Neutrophil (primary cell): Measurements from ENCODE around the gene MCF2L.

Experiments used
- H3K27ac ChIP-seq: fragments of 200-600 bp; sonication (generic); 2 replicates; pipeline ENCODE4 v1.5.1; 2016; ENCODE audit warnings: mild to moderate bottlenecking, moderate library complexity
- H3K27me3 ChIP-seq: fragments of 200-600 bp; sonication (generic); 2 replicates; pipeline ENCODE4 v1.6.0; 2016; ENCODE audit warnings: mild to moderate bottlenecking
- H3K36me3 ChIP-seq: fragments of 200-600 bp; sonication (generic); 2 replicates; pipeline ENCODE4 v1.5.1; 2017
- H3K4me1 ChIP-seq, 2 experiments: fragments of 200-600 bp in 1 of 2; sonication (generic) in 1 of 2; 1 replicate in 1 of 2; 2 replicates in 1 of 2; pipeline versions ENCODE4 v1.5.1 to v1.6.1; 2013 to 2016; ENCODE audit warnings: low read depth in 1 of 2, low read length in 1 of 2, mild to moderate bottlenecking in 1 of 2, moderate library complexity in 1 of 2; ENCODE audit not compliant: control insufficient read depth in 1 of 2, insufficient read depth in 1 of 2
- H3K4me3 ChIP-seq, 2 experiments: fragments of 200-600 bp in 1 of 2; sonication (generic) in 1 of 2; 1 replicate in 1 of 2; 2 replicates in 1 of 2; pipeline ENCODE4 v1.5.1; 2013 to 2016; ENCODE audit warnings: low read depth in 1 of 2, low read length in 1 of 2, mild to moderate bottlenecking in 1 of 2, moderate library complexity in 1 of 2
- H3K9me3 ChIP-seq: fragments of 200-600 bp; sonication (generic); 2 replicates; pipeline ENCODE4 v1.5.1; 2016
- TF ChIP-seq, protein P1 (sequence below): fragments of 200-600 bp; sonication (generic); IDR thresholded peaks from 2 replicates; pipeline ENCODE4 v1.5.1; 2016; ENCODE audit warnings: antibody characterized with exemption

Gene MCF2L

DNA sequence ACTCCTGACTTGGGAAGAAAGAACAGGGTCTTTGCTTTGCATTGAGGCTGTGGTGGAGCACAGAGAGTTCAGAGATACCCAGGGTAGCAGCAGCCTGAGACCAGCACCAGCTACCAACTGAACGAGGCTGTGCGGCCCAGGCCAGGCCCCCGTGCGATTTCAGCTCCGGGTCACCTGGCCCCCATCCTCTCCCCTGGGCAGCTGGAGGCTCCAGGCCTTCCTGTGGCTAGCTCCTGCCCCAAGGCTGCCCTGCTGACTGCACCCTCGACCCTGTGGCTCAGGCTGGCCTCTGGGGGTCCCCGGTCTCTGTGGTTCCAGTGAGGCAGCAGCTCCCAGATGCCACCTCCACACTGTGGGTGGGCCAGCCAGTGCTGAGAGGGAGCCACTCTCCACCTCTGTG, 52.8 kb downstream of the MCF2L start:
- TF ChIP-seq, protein P1, sequence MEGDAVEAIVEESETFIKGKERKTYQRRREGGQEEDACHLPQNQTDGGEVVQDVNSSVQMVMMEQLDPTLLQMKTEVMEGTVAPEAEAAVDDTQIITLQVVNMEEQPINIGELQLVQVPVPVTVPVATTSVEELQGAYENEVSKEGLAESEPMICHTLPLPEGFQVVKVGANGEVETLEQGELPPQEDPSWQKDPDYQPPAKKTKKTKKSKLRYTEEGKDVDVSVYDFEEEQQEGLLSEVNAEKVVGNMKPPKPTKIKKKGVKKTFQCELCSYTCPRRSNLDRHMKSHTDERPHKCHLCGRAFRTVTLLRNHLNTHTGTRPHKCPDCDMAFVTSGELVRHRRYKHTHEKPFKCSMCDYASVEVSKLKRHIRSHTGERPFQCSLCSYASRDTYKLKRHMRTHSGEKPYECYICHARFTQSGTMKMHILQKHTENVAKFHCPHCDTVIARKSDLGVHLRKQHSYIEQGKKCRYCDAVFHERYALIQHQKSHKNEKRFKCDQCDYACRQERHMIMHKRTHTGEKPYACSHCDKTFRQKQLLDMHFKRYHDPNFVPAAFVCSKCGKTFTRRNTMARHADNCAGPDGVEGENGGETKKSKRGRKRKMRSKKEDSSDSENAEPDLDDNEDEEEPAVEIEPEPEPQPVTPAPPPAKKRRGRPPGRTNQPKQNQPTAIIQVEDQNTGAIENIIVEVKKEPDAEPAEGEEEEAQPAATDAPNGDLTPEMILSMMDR, result no peak
- Histone ChIP-seq H3K36me3 (no peaks in the 10 kb centered on the region), H3K27ac (no peak overlapping the region), H3K9me3 (no peaks in the 10 kb centered on the region), H3K27me3 (no peaks in the 10 kb centered on the region), H3K4me3 (no peak overlapping the region), H3K4me1 (no peaks in the 10 kb centered on the region)

DNA sequence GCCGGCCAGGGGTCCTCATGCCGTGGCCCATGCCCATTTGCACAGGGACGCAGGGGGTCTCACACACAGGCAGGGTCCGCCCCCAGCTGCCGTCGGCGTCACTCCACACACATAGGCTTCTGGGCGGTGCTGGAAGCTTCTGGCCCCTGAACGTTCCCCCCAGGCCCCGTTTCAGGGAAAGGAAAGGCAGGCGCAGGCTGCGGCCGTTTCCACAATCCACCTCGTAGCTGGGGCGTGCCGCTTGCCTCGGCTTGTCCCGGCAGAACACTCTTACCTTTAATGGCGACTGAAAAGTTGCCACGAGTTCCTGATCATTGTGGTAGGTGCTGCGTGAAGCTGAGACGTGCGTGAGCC, 53.4 kb downstream of the MCF2L start:
- H3K9me3 ChIP-seq, result no peaks in the 10 kb centered on the region
- no peaks in the 10 kb centered on the region for H3K36me3 ChIP-seq
- no peak overlapping the region for H3K27ac ChIP-seq
- H3K4me1 ChIP-seq, result no peaks in the 10 kb centered on the region
- no peaks in the 10 kb centered on the region for H3K27me3 ChIP-seq
- TF ChIP-seq, protein P1, result no peak
- no peak overlapping the region for H3K4me3 ChIP-seq

DNA sequence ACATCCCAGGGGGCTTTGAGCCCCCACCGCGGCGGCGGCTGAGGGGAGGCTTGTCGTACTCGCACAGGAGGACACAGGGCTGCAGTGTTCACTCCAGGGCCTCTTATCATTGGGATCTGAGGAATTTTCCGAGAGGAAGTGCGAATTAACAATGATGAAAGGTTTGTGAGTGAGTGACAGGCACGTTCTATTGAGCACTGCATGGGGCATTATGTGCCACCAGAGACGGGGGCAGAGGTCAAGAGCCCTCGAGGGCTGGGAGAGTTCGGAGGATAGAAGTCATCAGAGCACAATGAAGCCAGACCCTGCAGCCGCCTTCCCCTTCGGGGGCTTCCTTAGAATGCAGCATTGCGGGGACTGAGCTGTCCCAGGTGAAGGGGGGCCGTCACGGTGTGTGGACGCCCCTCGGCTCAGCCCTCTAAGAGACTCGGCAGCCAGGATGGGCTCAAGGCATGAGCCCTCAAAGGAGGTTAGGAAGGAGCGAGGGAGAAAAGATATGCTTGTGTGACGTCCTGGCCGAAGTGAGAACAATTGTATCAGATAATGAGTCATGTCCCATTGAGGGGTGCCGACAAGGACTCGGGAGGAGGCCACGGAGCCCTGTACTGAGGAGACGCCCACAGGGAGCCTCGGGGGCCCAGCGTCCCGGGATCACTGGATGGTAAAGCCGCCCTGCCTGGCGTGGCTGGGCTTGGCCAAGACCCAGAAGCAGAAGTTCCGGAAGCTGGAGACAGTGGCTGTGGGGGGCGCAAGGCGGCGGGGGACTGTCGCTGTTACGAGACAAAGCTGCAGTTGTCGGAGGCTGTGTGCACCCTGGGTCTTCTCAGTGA, 53.9 kb downstream of the MCF2L start:
- Histone ChIP-seq H3K36me3 (no peaks in the 10 kb centered on the region), H3K4me1 (no peaks in the 10 kb centered on the region), H3K27me3 (no peaks in the 10 kb centered on the region), H3K9me3 (no peaks in the 10 kb centered on the region), H3K27ac (no peak overlapping the region), H3K4me3 (no peak overlapping the region)
- TF ChIP-seq, protein P1, result no peak

DNA sequence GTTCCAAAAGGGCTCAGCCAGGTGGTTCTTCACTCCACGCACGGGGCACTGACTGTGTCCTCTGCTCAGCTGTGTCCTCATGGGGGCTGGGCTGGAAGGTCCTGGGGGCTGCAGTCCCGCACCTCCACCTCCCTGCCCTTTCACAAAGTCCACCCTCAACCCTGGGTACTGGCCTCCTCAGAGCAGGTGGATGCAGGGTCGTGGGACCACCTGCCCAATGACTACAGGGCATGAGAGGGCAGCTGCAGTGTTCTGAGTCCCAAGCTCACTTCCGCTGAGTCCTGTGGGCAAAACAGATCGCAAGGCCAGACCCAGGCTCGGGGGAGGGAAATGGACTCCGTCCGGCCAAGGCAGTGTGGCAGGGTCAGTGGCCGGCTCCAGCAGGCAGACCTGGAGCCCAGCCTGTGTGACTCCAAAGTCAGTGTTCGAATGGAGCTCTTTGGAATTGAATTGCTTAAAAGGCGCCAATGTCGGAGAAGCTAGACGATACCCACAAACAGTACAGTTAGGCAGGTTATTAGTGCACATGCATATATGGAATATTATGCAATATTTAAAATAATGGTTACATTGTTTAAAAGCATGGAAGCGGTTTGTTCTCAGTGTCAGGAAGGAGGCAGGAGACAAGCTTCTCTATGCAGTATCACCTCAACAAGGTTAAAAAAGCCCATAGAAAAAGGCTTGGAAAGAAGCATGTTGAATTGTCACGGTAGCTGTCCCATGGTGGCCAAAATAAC, 54.8 kb downstream of the MCF2L start:
- Histone ChIP-seq H3K4me3 (no peak overlapping the region), H3K4me1 (no peaks in the 10 kb centered on the region), H3K9me3 (no peaks in the 10 kb centered on the region), H3K36me3 (no peaks in the 10 kb centered on the region), H3K27ac (no peak overlapping the region), H3K27me3 (no peaks in the 10 kb centered on the region)
- TF ChIP-seq, protein P1, result no peak

DNA sequence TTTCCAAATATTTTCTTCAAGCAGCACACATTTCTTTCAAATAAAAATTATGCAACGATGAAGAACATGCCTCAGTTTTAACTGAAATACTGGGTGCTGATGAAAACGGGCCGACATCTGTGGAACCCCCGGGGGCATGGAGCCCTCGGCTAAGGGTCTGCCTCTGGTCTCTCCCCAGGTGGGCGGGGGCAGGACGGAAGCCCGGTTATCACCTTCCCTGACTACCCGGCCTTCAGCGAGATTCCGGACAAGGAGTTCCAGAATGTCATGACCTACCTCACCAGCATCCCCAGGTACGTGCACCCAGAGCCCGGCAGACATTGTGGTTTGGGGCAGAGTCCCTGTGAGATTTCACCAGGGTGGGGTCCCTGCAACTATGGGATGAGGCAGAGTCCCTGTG, 55.5 kb downstream of the MCF2L start:
- no peaks in the 10 kb centered on the region for H3K4me1 ChIP-seq
- H3K9me3 ChIP-seq, result no peaks in the 10 kb centered on the region
- no peak overlapping the region for H3K27ac ChIP-seq
- no peaks in the 10 kb centered on the region for H3K36me3 ChIP-seq
- TF ChIP-seq, protein P1, result no peak
- H3K4me3 ChIP-seq, result no peak overlapping the region
- H3K27me3 ChIP-seq, result no peaks in the 10 kb centered on the region
